ENCODE data around the gene CCSAP.

GRCh38 chr1:229344937-229345684, 2.3 kb upstream of the CCSAP start:
- TF ChIP-seq BHLHE40 (IDR thresholded peaks at IDR 0.05; ENCODE audit: low read depth, low read length), result no peak
- TF ChIP-seq CTCF (conservative IDR thresholded peaks at IDR 0.05; ENCODE audit: low read depth, low read length), result no peak
- no peak for TF ChIP-seq USF2 (IDR thresholded peaks at IDR 0.05; ENCODE audit: low read depth, low read length)
- no peak for TF ChIP-seq SMC3 (IDR thresholded peaks at IDR 0.05; ENCODE audit: low read depth, low read length)
- no peak for TF ChIP-seq RFX5 (IDR thresholded peaks at IDR 0.05; ENCODE audit: low read depth, low read length)
- no peak for TF ChIP-seq CHD1 (IDR thresholded peaks at IDR 0.05; ENCODE audit: low read depth, low read length)
- no peak for TF ChIP-seq POLR2A (IDR thresholded peaks at IDR 0.05; ENCODE audit: low read depth, low read length)
- no peak for TF ChIP-seq MXI1 (IDR thresholded peaks at IDR 0.05; ENCODE audit: borderline replicate concordance, low read depth, low read length)
- no peak for TF ChIP-seq MAFK (IDR thresholded peaks at IDR 0.05; ENCODE audit: low read depth, low read length)
- no peak for TF ChIP-seq RAD21 (IDR thresholded peaks at IDR 0.05; ENCODE audit: low read length)
- TF ChIP-seq CEBPB (IDR thresholded peaks at IDR 0.05; ENCODE audit: low read depth, low read length), result no peak

Measured in IMR-90 (cell line).